ENCODE results near the gene TMEM253.

DNA sequence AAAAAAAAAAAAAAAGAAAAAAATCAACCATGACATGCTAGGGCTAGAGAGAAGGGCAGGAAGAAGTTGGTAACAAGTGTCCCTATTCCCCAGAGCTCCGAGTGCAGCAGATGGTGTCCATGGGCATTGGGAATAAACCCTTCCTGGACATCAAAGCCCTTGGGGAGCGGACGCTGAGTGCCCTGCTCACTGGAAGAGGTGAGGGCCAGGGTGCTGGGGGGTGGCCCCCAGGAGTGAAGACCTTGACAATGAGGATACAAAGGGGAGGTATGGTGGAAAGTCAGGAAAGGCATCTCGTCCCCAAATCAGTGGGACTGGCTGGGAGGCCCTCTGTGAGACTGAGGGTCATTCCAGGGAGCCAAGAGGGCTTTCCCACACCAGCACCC, 14.0 kb upstream of the TMEM253 start:
- TF ChIP-seq, protein P1, sequence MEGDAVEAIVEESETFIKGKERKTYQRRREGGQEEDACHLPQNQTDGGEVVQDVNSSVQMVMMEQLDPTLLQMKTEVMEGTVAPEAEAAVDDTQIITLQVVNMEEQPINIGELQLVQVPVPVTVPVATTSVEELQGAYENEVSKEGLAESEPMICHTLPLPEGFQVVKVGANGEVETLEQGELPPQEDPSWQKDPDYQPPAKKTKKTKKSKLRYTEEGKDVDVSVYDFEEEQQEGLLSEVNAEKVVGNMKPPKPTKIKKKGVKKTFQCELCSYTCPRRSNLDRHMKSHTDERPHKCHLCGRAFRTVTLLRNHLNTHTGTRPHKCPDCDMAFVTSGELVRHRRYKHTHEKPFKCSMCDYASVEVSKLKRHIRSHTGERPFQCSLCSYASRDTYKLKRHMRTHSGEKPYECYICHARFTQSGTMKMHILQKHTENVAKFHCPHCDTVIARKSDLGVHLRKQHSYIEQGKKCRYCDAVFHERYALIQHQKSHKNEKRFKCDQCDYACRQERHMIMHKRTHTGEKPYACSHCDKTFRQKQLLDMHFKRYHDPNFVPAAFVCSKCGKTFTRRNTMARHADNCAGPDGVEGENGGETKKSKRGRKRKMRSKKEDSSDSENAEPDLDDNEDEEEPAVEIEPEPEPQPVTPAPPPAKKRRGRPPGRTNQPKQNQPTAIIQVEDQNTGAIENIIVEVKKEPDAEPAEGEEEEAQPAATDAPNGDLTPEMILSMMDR (IDR thresholded peaks at IDR 0.05; ENCODE audit: insufficient read depth, low read length, poor library complexity, severe bottlenecking) = no peak
- no peak for TF ChIP-seq EZH2phosphoT487 (conservative IDR thresholded peaks at IDR 0.05; ENCODE audit: low read length)

All from SU-DHL-6 (cell line).